ENCODE data around the gene FAM20C.

FAM20C gene

DNA sequence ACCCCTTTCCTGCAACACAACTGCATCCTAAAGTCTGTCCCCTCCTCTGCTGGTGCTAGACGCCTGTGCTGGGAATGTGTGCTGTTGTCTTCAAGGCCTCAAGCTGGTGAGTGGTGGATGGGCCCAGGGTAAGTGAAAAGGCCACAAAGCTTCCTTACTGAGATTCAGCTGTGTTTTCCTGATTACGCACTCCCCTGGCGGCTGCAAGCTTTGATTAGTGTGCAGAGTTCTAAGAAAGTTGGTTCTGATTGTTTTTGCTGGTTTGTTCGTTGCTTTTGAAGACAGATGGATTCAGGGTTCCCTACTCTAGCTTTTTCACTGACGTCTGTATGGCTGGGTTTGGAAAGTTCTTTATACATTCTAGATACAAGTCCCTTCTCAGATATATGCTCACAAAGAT is 85.7 kb downstream of the FAM20C start:
- DNase-seq: no peak

DNA sequence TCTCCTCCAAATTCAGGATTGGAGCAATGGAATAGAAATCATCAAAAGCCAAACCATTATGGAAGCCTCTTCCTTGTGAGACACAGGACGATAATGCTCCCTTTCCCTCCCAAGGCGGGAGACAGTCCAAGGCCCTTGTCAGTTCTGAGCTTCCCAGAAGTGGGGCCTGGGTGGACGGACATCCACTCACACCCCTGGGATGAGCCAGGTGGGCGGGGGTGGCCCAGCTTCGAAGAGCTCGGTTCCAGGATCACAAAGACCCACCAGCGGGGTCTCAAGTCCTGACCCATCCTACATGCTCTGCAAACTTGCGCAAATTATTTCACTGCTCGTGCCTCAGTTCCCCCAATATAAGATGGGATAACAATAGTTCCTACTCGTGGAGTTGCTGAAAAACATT is 87.5 kb downstream of the FAM20C start:
- DNase-seq: no peak

DNA sequence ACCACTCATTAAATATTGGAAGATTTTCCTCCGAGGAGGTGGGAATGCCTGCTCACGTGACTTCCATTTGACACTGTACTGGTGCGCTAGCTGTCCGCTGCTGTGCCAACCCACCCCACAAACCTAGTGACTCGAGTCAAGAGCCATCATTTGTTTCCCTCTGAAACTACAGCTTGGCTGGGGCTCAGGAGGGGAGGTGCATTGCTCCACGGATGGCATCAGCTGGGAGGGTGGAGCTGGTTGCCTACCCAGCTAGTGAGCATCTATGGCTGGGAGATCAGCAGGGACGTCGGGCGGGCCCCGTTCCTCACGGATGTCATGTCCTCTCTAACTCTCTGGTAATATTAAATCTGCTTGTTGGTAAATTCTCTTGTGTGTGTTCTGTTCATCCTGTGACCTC is 88.1 kb downstream of the FAM20C start:
- DNase-seq: no peak

DNA sequence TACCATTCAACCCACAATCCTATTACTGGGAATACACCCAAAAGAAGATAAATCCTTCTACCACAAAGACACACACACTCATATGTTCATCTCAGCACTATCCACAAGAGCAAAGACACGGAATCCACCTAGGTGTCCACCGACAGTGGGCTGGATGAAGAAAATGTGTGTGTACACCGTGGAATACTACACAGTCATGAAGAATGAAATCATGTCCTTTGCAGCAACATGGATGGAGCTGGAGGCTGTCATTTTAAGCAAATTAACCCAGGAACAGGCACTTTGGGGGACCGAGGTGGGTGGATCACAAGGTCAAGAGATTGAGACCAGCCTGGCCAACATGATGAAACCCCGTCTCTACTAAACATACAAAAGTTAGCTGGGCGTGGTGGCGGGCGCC is 89.3 kb downstream of the FAM20C start:
- DNase-seq: no peak

DNA sequence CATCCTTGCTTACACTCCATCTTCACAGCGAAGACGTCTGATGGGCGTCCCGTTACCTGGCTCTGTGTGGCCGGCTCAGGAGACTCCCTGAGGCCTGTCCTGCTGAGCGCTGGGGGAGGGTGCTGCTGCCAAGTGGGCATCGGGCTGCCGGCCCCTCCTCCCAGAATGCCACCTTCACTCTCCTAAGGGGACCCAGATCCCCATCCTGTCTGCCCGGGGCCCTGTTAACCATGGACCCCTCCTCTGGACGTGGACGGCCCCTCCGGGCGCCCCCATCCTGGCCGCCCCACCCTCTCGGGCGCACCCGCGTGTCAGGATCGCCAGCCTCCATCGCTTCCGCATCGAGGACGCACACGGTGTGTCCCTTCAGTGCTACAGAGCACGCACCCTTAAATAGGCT is 90.2 kb downstream of the FAM20C start:
- DNase-seq: no peak

DNA sequence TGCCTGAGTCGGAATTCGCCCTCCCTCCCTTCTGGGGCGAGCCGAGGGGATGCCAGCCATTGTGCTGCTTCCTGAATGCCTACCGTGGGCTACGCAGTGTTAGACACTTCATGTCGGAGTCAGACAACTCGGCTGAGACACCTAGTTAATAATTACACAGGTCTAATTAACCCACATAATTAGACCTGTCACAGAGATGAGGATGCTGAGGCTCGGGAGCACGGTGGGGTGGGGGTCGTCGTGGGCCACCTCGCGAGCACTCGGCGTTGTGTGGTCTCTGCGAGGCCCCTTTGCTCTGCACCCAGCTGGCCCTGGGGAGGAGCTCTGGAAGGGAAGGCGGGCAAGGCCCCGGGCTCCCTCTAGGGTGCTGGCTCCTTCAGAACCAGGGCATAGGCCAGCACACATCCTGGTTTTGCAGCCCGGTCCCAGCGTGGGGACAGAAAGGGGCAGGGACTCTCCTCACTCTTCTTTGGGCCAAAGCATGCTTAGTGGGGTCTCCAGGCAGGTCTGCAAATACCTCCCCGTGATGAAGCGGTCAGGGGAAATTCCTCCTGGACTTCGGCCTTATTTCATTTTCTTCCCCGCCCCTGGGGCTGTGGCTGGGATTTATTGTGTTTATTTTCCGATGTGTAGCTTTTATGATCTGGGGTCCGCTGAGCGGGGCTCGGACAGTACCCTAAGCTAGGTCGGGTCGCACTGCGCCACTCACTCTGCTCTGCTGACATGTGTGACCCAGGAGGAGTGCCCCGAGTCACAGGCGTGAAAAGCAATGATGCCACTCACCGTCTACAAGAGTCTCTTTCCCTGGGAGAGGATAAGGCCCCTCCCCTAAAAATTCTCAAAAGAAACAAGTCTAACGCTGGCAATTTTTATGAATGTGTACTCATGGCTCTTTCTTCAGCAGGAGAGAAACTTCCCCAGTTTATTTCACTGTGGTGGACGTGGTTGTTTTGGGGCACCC is 92.7 kb downstream of the FAM20C start:
- DNase-seq: no peak

DNA sequence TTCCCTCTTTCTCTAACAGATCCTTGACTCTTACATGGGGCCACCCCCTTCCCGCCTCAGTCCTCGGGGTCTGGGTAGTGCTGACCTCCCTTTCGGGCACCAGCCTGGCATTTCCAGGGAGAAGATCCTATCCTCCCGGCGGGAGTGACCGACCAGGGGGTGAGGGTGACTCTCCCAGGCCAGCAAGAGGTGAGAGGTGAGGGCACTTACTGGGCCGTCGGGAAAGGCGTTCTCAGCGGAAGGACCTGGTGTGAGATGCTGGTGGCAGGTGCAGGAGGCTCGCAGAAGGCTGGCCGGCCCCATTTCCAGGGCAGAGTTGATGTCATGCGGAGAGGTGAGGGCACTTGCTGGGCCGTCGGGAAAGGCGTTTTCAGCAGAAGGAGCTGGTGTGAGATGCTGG is 93.4 kb downstream of the FAM20C start:
- DNase-seq: no peak

DNA sequence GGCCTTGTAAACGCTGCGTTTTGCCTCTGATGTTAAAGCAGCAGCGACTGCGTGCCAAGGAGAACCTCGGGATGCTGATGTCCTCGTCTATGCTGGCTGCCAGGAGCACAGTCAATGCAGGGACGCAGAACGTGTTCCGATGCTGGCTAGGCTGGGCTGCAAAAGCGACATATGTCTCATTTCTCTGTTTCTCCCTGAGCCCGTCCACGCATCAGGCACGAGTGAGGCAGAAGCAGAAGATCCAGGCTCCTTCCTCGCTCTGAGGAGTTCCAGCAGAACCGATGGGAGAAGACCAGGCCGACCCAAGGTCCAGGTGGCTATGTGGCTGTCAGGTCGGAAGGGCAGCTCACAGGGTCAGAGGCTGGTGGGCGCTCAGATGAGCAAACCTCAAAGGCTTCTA is 93.9 kb downstream of the FAM20C start:
- DNase-seq: no peak

DNA sequence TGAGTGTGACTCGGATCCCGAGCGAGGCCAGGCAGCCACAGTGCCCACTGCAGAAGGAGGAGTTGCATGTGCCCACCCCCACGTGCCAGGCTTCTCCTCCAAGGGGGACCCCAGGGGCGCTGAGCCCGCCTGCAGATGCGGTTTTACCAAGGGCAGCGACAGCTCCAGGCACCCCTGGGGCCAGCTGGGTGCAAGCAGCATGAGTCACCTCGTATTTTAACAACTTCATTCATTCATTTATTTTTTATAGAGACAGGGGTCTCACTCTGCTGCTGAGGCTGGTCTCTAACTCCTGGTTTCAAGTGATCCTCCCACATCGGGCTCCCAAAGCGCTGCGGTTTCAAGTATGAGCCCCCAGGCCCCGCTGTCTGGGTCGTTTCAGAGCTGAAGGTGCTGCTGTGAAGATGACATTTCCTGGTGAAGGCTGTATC is 96.3 kb downstream of the FAM20C start:
- no peak for DNase-seq

DNA sequence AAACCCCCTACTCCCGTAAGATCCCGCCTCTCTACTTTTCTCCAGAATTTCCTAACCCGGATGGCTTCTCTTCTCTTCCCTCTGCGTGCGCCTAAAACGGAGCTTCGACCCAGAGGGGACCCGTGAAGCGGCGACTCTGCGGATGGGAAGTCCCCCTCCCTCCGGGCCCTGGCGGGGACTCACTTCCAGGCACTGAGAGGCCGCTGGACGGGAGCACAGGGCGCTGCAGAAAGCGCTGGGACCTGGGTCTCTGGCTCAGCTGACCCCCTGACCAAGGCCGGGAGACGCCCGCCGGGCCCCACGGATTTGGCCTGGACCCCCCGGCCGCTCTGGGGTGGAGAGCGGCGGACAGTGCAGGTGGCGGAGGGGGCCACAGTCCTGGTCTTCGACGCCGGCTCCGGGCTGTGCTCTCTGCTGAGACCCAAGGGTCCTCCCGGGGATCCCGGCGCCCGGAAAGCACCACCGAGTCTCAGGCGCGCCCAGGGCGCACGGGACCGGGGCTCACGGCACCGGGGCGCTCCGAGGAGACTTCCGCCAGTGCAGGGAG is 96.9 kb downstream of the FAM20C start:
- DNase-seq: no peak

DNA sequence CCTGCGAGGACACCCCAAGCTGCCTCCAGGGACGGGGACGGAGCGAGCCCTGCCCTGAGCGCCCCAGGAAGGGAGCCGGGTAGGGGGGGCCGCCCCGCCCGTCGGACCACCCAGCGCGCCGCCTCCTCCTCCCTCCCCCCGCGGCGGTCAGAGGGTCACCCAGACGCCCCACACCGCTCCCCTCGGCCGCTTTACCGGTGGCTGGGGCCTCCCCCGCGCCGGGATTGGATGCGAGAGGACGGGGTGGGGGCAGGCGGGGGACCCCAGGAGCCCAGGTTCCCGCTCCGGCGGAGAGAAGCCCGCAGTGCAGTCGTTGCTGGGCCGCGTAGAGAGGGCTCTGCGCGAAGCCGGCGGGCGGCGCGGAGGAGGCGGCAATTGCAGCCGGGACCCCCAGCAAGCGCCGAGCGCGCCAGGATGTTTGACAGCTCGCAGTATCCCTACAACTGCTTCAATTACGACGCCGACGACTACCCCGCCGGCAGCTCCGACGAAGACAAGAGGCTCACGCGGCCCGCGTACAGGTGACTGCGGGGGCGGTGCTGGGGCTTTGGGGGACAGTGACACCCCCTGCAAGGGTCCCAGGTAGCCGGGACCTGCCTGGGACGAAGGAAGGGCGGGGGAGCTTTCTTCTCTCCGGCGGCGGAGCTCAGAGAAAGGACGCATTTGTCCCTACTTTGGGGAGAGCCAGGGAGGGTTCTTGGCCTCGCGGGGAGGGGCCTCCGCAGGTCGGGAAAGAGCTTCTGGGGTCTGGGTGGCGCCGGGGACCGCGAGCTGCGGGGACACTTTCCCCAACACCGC is 97.6 kb downstream of the FAM20C start, which contains the start of gene FOXL3:
Gene FOXL3, plus strand, starts transcription at position 415 of the 798 bp plus-strand sequence. Its CDS starts 0 bp downstream, at position 415.
- no peak for DNase-seq

DNA sequence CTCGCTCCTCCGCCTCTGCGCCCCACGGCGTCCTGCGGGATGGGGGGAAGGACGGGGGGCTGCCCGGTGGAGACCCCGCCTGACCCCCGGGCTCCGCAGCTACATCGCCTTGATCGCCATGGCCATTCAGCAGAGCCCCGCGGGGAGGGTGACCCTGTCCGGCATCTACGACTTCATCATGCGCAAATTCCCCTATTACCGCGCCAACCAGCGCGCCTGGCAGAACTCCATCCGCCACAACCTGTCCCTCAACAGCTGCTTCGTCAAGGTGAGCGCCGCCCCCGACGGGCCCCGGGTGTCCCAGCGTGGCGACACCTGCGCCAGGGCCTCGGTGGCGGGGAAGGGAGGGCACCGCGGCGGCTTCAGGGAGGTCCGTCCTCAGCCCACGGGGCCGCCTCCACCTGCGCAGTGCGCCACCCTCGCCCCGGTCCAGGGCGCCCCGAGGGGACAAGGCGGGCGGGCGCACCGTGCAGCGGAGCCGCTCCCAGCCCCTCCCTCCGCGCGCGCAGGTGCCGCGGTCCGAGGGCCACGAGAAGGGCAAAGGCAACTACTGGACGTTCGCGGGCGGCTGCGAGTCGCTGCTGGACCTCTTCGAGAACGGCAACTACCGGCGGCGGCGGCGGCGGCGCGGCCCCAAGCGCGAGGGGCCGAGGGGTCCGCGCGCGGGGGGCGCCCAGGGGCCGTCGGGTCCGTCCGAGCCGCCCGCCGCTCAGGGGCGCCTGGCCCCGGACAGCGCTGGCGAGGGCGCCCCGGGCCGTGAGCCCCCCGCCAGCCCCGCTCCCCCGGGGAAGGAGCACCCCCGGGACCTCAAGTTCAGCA is 98.4 kb downstream of the FAM20C start:
- DNase-seq: no peak

DNA sequence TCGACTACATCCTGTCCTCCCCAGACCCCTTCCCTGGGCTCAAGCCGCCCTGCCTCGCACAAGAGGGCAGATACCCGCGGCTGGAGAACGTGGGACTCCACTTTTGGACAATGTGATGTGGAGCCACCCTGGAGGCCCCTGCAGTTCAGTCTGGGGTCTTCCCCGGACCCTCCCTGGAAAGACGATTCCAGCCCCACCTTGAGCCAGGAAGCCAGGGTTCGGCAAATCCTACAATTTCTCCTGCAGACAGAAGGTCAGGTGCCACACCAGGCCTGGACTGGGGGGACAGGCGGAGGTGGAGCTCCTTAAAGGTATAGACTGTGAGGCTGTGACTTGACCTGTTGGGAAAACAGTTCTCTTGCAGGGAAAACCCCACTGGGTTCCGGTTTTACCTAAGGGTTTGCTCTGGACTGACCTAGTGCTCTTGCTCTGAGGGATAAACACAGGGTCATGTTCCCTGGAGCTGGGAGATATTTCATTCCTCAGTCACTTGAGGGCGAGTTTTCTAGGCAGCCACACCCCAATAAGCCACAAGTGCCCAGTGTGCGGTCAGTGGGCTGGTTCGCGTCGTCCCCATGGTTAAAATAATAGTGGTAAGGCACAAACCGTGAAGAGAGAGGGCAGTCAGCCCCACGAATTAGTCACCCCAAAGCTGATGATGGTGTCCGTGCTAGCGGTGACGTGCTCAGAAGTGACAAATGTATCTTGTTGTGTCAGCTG is 99.2 kb downstream of the FAM20C start:
- no peak for DNase-seq

DNA sequence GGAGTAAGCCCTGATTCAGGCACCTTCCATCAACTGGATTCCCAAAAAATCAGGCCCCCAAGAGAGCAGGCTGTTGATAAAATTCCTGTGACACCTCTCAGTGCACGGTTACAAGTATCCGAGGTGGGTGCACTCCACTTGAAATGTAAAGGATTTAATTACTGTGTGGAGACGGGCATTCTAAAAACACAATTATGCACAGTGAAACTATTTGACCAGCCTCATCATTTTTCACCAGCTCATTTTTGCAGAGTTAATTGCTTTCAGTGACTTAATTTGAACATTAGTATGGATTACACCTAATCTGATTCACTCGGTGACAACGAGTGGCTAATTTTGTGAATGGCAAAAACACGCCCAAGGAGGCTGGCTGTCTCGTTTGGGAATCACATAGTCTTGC is 99.9 kb downstream of the FAM20C start:
- DNase-seq: no peak

DNA sequence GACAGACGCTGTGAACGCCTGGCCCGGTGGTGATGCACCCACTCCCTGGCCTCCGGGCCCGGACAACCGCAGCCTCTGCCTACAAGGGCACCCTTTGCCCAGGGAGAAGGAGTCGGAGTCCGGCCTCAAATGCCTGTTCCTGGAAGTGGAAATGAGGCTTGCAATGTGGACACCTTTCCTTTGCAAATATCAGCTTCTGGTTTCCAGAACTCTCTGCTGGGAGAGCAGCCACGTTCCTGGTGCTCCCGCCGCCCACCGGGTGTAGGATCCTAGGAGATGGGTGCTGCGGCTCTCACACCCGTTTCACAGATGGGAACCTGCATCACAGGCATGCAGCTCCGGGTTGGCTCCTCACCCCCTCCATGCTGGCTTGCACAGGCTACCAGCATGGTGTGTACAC is 100.5 kb downstream of the FAM20C start:
- DNase-seq: no peak

DNA sequence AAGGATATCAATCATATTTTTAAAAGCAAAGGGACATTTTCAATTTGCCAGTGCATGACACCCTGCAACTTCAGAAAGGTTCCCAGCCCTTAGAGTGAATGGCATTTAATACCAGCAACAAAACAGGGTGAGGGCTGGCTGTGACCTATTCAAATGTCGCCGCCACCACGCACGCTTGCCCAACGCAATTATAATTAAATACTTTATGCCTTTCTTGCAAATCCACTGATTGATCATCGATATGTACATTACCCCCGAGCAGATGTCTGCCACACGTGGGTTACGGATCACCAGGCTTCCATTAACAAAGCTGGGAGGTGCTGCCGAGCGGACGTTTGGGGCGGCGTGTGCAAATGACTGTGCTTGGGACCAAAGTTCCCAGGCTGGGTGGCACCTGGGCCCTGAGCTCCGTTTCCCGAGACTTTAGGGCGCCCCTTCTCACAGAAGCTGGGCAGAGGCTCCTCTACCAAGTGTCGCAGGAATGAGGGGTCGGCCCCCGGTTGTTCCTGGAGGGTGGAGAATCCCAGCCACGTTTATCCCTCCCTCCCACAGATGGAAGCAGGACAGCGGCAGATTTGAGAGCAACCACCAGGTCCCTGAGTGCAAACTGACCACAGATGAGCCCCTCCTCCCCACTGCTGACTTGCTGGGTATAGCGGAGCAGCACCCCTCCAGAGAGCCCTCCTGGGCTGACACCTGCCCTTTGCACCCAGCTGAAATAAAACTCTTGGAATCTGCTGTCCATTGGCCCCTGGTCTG is 101.5 kb downstream of the FAM20C start:
- DNase-seq: no peak

DNA sequence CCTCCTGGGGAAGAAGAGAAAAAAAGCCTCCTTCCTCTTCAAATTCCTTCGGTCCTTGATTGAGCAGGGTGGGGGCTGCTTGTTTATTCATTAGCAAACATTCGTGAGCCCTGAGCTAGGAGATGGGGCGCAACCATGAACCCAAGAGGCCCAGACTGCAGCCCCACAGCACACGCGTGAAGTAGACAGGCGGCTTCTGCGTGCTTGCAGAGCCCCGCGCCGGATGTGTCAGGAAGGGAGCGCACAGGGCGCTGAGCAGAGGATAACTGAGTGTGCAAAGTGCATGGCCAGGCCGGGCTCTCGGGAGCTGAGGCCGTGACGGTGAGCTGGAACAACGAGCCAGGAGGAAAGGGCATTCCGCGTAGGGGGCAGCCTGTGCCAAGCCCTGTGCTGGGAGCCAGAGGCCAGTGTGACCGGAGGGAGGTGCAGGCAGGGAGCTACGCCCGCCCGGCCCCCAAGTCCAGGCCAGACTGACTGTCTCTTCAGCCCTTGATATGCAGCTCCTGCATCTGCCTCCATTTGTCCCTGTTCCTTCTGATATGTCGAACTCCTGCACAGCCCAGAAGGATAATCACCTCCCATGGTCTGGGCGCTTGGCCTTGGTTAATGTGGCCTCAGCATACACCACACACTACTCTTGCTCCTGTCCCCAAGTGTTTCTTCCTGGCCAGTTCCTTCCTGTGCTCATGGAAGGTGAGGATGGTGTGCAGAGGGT is 102.2 kb downstream of the FAM20C start:
- no peak for DNase-seq

DNA sequence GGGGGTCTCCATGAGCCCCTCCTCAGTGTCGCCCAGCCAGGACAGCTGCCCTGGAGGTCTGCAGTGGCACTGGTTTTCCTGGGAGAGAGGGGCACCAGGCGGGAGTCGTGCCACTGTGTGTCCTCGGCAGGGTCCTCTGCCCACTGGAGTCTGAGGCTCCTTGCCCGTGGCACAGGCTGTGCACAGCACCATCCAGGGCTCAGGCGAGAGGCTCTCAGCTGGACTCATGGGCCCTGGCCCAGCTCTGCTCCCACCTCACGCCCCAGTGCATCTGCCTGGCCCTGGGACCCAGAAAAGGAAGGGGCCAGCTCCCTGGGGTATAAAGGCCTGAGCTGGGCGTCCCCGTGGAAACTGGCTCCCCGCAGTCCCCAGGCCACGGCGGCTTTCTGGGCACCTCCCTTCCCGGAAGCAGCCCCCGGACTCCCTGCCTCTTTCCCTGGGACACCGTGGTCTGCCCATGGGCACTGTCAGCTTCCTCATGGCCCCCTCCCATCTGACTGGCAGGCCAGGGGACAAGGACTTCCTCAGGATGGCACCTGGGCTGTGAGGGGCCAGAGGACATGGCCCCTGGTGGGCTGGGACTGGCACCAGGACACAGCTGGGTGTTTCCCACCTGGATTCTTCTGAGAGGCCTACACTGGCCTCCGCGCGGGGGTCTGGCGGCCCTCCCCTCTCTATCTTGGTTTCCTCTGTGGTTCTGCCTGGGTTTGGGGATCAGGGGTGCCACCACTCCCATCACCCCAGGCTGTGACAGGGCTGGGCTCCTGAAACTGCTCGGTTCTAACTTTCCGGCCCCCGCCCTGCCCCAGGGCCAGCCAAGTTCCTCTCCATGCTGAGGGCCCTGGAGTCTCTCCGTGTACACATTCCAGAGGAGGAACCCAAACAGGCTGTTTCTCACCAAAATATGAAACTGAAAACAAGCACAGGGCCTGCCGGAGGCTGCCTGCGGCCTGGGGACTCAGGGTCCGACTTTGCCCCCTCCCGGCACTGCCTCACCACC is 103.1 kb downstream of the FAM20C start:
- DNase-seq: no peak

DNA sequence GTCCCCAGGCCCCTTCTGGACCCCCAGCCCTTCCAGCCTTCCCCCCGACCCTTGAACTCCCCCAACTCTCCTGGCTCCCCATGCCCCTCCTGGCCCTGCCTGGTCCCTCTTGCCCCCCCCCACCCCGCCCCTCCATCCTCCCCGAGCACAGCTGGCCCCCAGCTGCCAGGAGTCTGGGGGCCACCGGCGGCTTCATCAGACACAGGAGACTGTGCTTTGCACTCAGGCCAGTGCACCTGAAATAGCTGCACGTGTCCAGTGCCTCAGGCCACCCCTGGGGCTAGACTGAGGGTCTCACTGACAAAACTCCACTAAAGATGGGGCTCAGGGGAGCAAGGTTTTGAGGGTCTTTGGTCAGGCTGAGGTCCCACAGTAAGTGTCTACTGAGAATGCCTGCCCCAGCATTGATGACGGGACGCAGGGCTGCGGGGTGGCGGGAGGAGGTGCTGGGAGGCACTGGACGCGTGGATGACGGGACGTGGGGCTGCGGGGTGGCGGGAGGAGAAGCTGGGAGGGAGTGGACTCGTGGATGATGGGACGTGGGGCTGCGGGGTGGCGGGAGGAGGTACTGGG is 104.1 kb downstream of the FAM20C start:
- no peak for DNase-seq
